Kidney epithelial cell (primary cell): ENCODE data around the gene UBTF. TPM values are rescaled to one million over a fixed set of nuclear protein-coding genes. Genes with fewer than 3 reads are reported as not detected.

Source experiments
- DNase-seq: peaks from one replicate; pipeline ENCODE4 v3.0.0-alpha.2; 2010; ENCODE audit warnings: low read depth
- H3K27me3 ChIP-seq: 2 replicates; pipeline ENCODE4 v1.6.0; 2011; ENCODE audit warnings: low read length; ENCODE audit not compliant: control insufficient read depth, insufficient read depth
- H3K36me3 ChIP-seq: 2 replicates; pipeline ENCODE4 v1.5.1; 2011; ENCODE audit warnings: low read length; ENCODE audit not compliant: control insufficient read depth, insufficient read depth
- H3K4me3 ChIP-seq: 2 replicates; pipeline ENCODE4 v1.5.1; 2011; ENCODE audit warnings: low read depth, mild to moderate bottlenecking, control low read depth, low read length
- CTCF ChIP-seq: IDR thresholded peaks from 2 replicates; pipeline ENCODE4 v1.5.1; 2011; ENCODE audit warnings: mild to moderate bottlenecking, moderate library complexity, low read length, control low read depth, inconsistent platforms; ENCODE audit not compliant: insufficient read depth, poor library complexity, severe bottlenecking
- total RNA-seq: library from RNA; depleted of rRNA; stranded (reverse); fragments of >200 nt; gene quantifications from 2 replicates; pipeline ENCODE4 v1.2.3, GENCODE V29; 2015

Gene UBTF
- total RNA-seq, 1 donor from 2014 or later: 41.7 TPM

- no peak for TF ChIP-seq CTCF
- Histone ChIP-seq H3K27me3 (peaks cover 9% of the 10 kb centered on the region), H3K36me3 (no peaks in the 10 kb centered on the region), H3K4me3 (no peak overlapping the region)
- no peak for DNase-seq
These were observed 43.9 kb upstream of the UBTF start for GRCh38 chr17:44263345-44263902.

- no peak for DNase-seq
- H3K27me3 ChIP-seq: peaks cover 9% of the 10 kb centered on the region
- no peak overlapping the region for H3K4me3 ChIP-seq
These were observed 43.3 kb upstream of the UBTF start for GRCh38 chr17:44262654-44263225.

GRCh38 chr17:44260296-44260695 is 40.8 kb upstream of the UBTF start:
- TF ChIP-seq CTCF: no peak
- DNase-seq: no peak
- H3K36me3 ChIP-seq: no peaks in the 10 kb centered on the region
- H3K27me3 ChIP-seq: peaks cover 9% of the 10 kb centered on the region
- no peak overlapping the region for H3K4me3 ChIP-seq

More at GRCh38 chr17:44262654-44263225, 43.3 kb upstream of the UBTF start:
- no peak for TF ChIP-seq CTCF
- no peaks in the 10 kb centered on the region for H3K36me3 ChIP-seq

- Histone ChIP-seq H3K4me3 (no peak overlapping the region), H3K36me3 (no peaks in the 10 kb centered on the region), H3K27me3 (peaks cover 12% of the 10 kb centered on the region)
- no peak for TF ChIP-seq CTCF
- no peak for DNase-seq
These were observed 39.4 kb upstream of the UBTF start for GRCh38 chr17:44258811-44259351.

- TF ChIP-seq CTCF: no peak
- DNase-seq: no peak
- H3K27me3 ChIP-seq: peaks cover 9% of the 10 kb centered on the region
- H3K4me3 ChIP-seq: no peak overlapping the region
- no peaks in the 10 kb centered on the region for H3K36me3 ChIP-seq
These were observed 38.6 kb upstream of the UBTF start for GRCh38 chr17:44257815-44258760.
